PC-3 (cell line): ENCODE data around the gene METTL26.

Experiments used
- EZH2phosphoT487 ChIP-seq: fragments of 300-600 bp; sonication (generic); IDR thresholded peaks from 2 replicates; pipeline ENCODE4 v1.6.1; 2018; ENCODE audit warnings: mild to moderate bottlenecking, antibody characterized with exemption, low read length, borderline replicate concordance
- TF ChIP-seq, protein P1 (sequence below): fragments of 300-600 bp; sonication (generic); conservative IDR thresholded peaks from 2 replicates; pipeline ENCODE4 v1.5.1; 2017; ENCODE audit warnings: antibody characterized with exemption, low read depth, mild to moderate bottlenecking, low read length

- TF ChIP-seq, protein P1, sequence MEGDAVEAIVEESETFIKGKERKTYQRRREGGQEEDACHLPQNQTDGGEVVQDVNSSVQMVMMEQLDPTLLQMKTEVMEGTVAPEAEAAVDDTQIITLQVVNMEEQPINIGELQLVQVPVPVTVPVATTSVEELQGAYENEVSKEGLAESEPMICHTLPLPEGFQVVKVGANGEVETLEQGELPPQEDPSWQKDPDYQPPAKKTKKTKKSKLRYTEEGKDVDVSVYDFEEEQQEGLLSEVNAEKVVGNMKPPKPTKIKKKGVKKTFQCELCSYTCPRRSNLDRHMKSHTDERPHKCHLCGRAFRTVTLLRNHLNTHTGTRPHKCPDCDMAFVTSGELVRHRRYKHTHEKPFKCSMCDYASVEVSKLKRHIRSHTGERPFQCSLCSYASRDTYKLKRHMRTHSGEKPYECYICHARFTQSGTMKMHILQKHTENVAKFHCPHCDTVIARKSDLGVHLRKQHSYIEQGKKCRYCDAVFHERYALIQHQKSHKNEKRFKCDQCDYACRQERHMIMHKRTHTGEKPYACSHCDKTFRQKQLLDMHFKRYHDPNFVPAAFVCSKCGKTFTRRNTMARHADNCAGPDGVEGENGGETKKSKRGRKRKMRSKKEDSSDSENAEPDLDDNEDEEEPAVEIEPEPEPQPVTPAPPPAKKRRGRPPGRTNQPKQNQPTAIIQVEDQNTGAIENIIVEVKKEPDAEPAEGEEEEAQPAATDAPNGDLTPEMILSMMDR = no peak
- TF ChIP-seq EZH2phosphoT487 = no peak
These were observed 39.1 kb upstream of the METTL26 start, which contains the start of gene RHBDL1 for GRCh38 chr16:674968-675883.
